ENCODE measurements around the gene EZH1.
"Not testable (repeated sequence)": the region's sequence is repeated elsewhere in the genome, so short reads cannot be mapped to it uniquely, and the experiment has no call there.

Gene EZH1

GRCh38 chr17:42769964-42770363, 25.1 kb upstream of the EZH1 start:
- DNase-seq = not testable (repeated sequence)

GRCh38 chr17:42768006-42768405, 23.2 kb upstream of the EZH1 start:
- DNase-seq = not testable (repeated sequence)

GRCh38 chr17:42767512-42767911, 22.7 kb upstream of the EZH1 start:
- no peak for DNase-seq

- no peak for DNase-seq
Measured at GRCh38 chr17:42766124-42766523, 21.3 kb upstream of the EZH1 start.

- no peak for DNase-seq
Measured at GRCh38 chr17:42761638-42762037, 16.8 kb upstream of the EZH1 start.

GRCh38 chr17:42760652-42761581, 16.1 kb upstream of the EZH1 start, which contains the start of gene RAMP2:
TSS of gene RAMP2 (plus strand) at chr17:42761227. CDS start at chr17:42761262, 35 bp downstream.
- DNase-seq = no peak

- DNase-seq = no peak
Measured at GRCh38 chr17:42759982-42760651, 15.3 kb upstream of the EZH1 start.

GRCh38 chr17:42754782-42755181, 9.9 kb upstream of the EZH1 start:
- DNase-seq = no peak

- no peak for DNase-seq
Measured at GRCh38 chr17:42751628-42752027, 6.8 kb upstream of the EZH1 start.

- DNase-seq = no peak
Measured at GRCh38 chr17:42750739-42751344, 6.0 kb upstream of the EZH1 start.

GRCh38 chr17:42748908-42749798, 4.3 kb upstream of the EZH1 start:
- DNase-seq = no peak

GRCh38 chr17:42748202-42748907, 3.5 kb upstream of the EZH1 start:
- no peak for DNase-seq

- DNase-seq = peak; percentile 55
Measured at GRCh38 chr17:42744283-42744805, 496 bp downstream of the EZH1 start.

GRCh38 chr17:42743595-42744282, 1.1 kb downstream of the EZH1 start:
- DNase-seq = no peak

- not testable (repeated sequence) for DNase-seq
Measured at GRCh38 chr17:42742916-42743315, 1.9 kb downstream of the EZH1 start.

GRCh38 chr17:42740699-42741098, 4.1 kb downstream of the EZH1 start:
- no peak for DNase-seq

- no peak for DNase-seq
Measured at GRCh38 chr17:42725143-42725542, 19.7 kb downstream of the EZH1 start.

- no peak for DNase-seq
Measured at GRCh38 chr17:42723636-42724035, 21.2 kb downstream of the EZH1 start.

GRCh38 chr17:42720996-42721583, 23.8 kb downstream of the EZH1 start:
- peak; percentile 35 for DNase-seq

- DNase-seq = no peak
Measured at GRCh38 chr17:42709561-42709960, 35.3 kb downstream of the EZH1 start.

- no peak for DNase-seq
Measured at GRCh38 chr17:42708588-42708987, 36.3 kb downstream of the EZH1 start.

All from NCI-H748 treated with DMSO at 0.1 percent for 48 hours (cell line).